Right lobe of liver (tissue), 6 donors: ENCODE measurements around the gene AFAP1. TPM values are rescaled to one million over a fixed set of nuclear protein-coding genes. Genes with fewer than 3 reads are reported as not detected.

Experiments used
- ATAC-seq, 4 donors: fragments of 200-7000 bp; cut with Tn5 transposase; one replicate each; pipeline ENCODE4 v1.9.1; 2020; ENCODE audit warnings: mild to moderate bottlenecking in 4 of 4, moderate library complexity in 4 of 4
- DNase-seq, 3 donors: peaks; one replicate each; pipeline ENCODE4 v3.0.0-alpha.2; 2020
- H3K27ac ChIP-seq, 3 donors: fragments of 200-600 bp; one replicate each; pipeline ENCODE4 v1.8.0; 2022
- H3K27me3 ChIP-seq, 2 donors: fragments of 200-600 bp; one replicate each; pipeline ENCODE4 v1.8.0; 2022
- H3K36me3 ChIP-seq, 4 donors: fragments of 200-600 bp; sonication (generic) in 1 of 4; one replicate each; pipeline versions ENCODE4 v1.5.1 to v1.8.0; 2017 to 2022; ENCODE audit warnings: control low read depth in 1 of 4
- H3K4me1 ChIP-seq, 4 donors: fragments of 200-600 bp; sonication (generic) in 1 of 4; one replicate each; pipeline versions ENCODE4 v1.5.1 to v1.8.0; 2017 to 2022; ENCODE audit warnings: control low read depth in 1 of 4
- H3K4me3 ChIP-seq, 3 donors: fragments of 200-600 bp; one replicate each; pipeline ENCODE4 v1.8.0; 2022
- H3K9me3 ChIP-seq, 4 donors: fragments of 200-600 bp; sonication (generic) in 1 of 4; one replicate each; pipeline versions ENCODE4 v1.5.1 to v1.8.0; 2017 to 2022; ENCODE audit warnings: control low read depth in 1 of 4
- POLR2A ChIP-seq: fragments of 450-650 bp; IDR thresholded peaks from one replicate; pipeline ENCODE4 v1.6.1; 2017; ENCODE audit warnings: antibody characterized with exemption, mild to moderate bottlenecking
- WGBS: methylation state at CpG from one replicate; pipeline ENCODE4 v1.1.6; 2018; ENCODE audit warnings: low coverage, low lambda C conversion rate; ENCODE audit not compliant: insufficient coverage; ENCODE audit errors: missing lambda C conversion rate; 5-methylcytosine and 5-hydroxymethylcytosine counted together
- intact Hi-C, 2 donors: fragments of 100-400 bp; cut with DNase I; formaldehyde crosslinking; loops; one replicate each; pipeline versions ENCODE4 v1.11.2 to v1.14.1; 2022
- total RNA-seq, 6 experiments: library from RNA; depleted of rRNA in 2 of 6; stranded (reverse); fragments of >200 nt in 2 of 6; fragmentation: NEBNext Ultra II Directional in 3 of 6; extraction: Animal tissue kit (Norgen Biotek cat#: 25700) in 3 of 6; gene quantifications; one replicate each; pipeline versions ENCODE4 v1.1.0 to v1.2.4, GENCODE V29; 2016 to 2023
- TF ChIP-seq, protein P1 (sequence below), 4 donors: fragments of 200-600 bp in 3 of 4; fragments of 450-650 bp in 1 of 4; IDR thresholded peaks; one replicate each; pipeline versions ENCODE4 v1.5.1 to v1.8.0; 2016 to 2022; ENCODE audit warnings: antibody characterized with exemption in 4 of 4, mild to moderate bottlenecking in 2 of 4
- donor health status: DM: no; HTN: yes; CAD: no.
- donor health status: DM: no; HTN: no; CAD: no.
- donor health status: DM: no; HTN: no; CAD: no.
- donor health status: DM: no; HTN: yes; CAD: no.
- donor health status: DM: no; HTN: yes; CAD: no.

The AFAP1 gene
- total RNA-seq, 6 experiments from 2014 or later = 0.95 to 3.1 (median 1.9) TPM

DNA sequence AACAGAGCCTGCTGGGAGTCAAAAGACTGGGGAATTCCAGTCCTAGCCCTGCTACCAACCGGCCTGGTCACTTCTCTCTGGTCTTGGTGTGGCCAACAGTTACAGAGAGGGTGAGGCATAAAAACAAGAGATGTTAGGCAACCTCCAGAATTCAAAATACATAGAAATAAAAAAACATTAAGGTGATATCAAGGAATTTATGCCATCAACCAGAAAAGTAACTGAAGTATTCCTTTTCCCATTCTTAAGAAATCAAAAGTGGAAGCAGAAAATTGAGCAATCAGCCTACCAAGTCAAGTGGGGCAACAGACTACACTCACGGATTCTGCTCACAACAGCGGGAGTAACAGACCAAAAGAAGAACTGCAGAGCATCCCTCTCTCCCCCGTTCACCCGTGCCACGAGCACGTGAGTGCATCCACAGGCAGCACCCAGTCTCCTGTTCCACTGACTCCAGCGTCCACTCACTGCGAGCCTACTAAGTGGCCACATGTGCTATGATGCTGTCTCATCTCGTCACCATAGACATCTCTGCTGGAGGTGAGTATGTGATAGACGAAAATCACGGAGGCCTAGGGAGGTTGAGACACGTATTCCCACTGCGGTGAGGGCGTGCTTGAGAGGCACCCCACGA, 29.3 kb downstream of the AFAP1 start:
- H3K4me3 ChIP-seq = no peak overlapping the region
- H3K36me3 ChIP-seq = no peaks in the 10 kb centered on the region
- H3K4me1 ChIP-seq = no peaks in the 10 kb centered on the region
- H3K27me3 ChIP-seq = no peaks in the 10 kb centered on the region
- DNase-seq (no peak), ATAC-seq (no peak)
- H3K9me3 ChIP-seq = no peaks in the 10 kb centered on the region
- WGBS = 74% methylated on average over 11 of the region's 16 CpGs
- intact Hi-C loops = no loop called here
- no peak overlapping the region for H3K27ac ChIP-seq
- TF ChIP-seq, protein P1, sequence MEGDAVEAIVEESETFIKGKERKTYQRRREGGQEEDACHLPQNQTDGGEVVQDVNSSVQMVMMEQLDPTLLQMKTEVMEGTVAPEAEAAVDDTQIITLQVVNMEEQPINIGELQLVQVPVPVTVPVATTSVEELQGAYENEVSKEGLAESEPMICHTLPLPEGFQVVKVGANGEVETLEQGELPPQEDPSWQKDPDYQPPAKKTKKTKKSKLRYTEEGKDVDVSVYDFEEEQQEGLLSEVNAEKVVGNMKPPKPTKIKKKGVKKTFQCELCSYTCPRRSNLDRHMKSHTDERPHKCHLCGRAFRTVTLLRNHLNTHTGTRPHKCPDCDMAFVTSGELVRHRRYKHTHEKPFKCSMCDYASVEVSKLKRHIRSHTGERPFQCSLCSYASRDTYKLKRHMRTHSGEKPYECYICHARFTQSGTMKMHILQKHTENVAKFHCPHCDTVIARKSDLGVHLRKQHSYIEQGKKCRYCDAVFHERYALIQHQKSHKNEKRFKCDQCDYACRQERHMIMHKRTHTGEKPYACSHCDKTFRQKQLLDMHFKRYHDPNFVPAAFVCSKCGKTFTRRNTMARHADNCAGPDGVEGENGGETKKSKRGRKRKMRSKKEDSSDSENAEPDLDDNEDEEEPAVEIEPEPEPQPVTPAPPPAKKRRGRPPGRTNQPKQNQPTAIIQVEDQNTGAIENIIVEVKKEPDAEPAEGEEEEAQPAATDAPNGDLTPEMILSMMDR (IDR thresholded peaks at IDR 0.05) = no peak
- no peak for TF ChIP-seq POLR2A

DNA sequence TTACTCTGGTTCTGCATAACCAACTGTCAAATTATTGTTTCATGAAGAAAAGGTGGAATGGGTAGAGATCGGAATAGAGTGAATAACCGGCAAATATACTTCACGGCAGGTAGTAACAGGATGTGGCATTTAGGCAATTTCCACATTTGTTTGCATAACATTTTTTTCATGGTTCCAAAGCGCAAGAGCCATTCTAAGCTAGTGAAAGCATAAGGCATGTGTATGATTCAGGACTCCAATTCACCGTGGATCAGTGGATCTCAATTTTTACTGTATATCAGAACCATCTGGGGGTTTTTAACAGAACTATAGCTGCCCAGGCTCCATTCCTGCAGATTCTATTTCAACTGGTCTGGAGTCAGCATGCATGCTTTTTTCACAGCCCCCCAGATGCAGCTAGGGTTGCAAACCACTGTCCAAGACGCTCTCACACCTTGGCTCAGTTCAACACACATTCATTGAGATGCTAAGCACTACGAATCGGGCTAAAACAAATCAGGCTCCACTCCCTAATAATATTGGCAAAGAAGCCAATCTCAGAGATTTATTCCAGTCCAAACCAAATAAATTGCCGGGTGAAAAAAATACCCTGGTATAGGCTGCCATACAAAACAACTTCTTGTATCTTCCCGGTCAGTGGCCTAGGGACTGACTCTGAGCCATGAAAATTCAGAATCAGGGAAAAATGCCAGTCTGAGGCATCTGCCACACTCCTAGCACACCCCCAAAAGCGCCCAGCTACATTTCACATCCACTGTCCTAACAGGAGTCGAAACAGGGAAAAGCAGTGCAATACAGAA, 30.0 kb downstream of the AFAP1 start:
- Histone ChIP-seq H3K27me3 (no peaks in the 10 kb centered on the region), H3K4me1 (no peaks in the 10 kb centered on the region), H3K9me3 (no peaks in the 10 kb centered on the region), H3K4me3 (no peak overlapping the region), H3K36me3 (no peaks in the 10 kb centered on the region), H3K27ac (no peak overlapping the region)
- no peak for TF ChIP-seq POLR2A
- TF ChIP-seq, protein P1 (IDR thresholded peaks at IDR 0.05) = no peak
- DNase-seq = no peak
- 74% methylated on average over 12 of the region's 12 CpGs for WGBS
- intact Hi-C loops = no loop called here
- ATAC-seq = no peak

DNA sequence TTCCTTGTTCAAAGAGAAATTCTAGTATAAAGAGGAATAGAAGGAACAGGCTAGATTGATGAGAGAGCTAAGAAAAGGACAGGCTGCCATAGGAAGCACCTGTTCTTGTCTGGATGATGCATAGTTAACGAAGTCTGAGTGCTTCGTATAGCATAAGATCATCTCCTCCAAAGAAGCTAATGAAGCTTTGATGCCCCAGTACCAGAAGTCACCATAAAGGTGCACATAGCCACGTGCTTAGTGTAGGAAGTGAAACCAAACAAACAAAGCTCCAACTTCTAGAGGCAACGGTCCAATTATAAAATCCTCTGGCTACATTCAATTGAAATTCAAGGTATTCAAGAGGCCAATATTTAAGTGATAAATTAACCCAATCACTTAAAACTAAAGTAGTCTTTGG, 31.0 kb downstream of the AFAP1 start:
- no peak for TF ChIP-seq POLR2A
- TF ChIP-seq, protein P1 (IDR thresholded peaks at IDR 0.05) = no peak
- WGBS = 40% methylated on average over 2 of the region's 4 CpGs
- intact Hi-C loops = no loop called here
- H3K27ac ChIP-seq = no peak overlapping the region
- H3K4me3 ChIP-seq = no peak overlapping the region
- DNase-seq (no peak), ATAC-seq (no peak)
- H3K9me3 ChIP-seq = no peaks in the 10 kb centered on the region
- H3K4me1 ChIP-seq = no peaks in the 10 kb centered on the region
- H3K36me3 ChIP-seq = no peaks in the 10 kb centered on the region
- no peaks in the 10 kb centered on the region for H3K27me3 ChIP-seq

DNA sequence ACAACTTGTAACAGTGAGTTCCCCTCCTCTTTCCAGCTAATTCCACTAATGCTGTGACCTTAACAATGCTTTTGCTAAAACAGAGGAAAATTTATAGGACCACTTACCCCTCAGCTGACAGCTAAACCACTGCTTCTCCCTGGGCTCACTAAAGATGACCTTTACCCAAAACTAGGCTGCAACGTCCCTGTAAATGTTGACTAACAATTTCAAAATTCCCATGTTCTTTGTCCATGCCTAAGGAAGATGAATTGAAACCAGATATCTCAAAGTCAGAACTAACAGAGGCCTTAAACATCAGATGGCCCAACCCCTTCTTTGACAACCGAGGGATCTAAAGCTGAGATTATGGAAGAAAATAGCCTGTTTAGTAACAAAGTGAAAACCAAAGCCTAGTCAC, 32.5 kb downstream of the AFAP1 start:
- 39% methylated on average over 2 of the region's 2 CpGs for WGBS
- intact Hi-C loops = no loop called here
- Histone ChIP-seq H3K27me3 (no peaks in the 10 kb centered on the region), H3K27ac (no peak overlapping the region), H3K36me3 (no peaks in the 10 kb centered on the region), H3K4me3 (no peak overlapping the region), H3K4me1 (no peaks in the 10 kb centered on the region), H3K9me3 (no peaks in the 10 kb centered on the region)
- no peak for ATAC-seq
- no peak for TF ChIP-seq POLR2A
- TF ChIP-seq, protein P1 (IDR thresholded peaks at IDR 0.05) = no peak
- no peak for DNase-seq
